ENCODE data around the gene CNIH2.

DNA sequence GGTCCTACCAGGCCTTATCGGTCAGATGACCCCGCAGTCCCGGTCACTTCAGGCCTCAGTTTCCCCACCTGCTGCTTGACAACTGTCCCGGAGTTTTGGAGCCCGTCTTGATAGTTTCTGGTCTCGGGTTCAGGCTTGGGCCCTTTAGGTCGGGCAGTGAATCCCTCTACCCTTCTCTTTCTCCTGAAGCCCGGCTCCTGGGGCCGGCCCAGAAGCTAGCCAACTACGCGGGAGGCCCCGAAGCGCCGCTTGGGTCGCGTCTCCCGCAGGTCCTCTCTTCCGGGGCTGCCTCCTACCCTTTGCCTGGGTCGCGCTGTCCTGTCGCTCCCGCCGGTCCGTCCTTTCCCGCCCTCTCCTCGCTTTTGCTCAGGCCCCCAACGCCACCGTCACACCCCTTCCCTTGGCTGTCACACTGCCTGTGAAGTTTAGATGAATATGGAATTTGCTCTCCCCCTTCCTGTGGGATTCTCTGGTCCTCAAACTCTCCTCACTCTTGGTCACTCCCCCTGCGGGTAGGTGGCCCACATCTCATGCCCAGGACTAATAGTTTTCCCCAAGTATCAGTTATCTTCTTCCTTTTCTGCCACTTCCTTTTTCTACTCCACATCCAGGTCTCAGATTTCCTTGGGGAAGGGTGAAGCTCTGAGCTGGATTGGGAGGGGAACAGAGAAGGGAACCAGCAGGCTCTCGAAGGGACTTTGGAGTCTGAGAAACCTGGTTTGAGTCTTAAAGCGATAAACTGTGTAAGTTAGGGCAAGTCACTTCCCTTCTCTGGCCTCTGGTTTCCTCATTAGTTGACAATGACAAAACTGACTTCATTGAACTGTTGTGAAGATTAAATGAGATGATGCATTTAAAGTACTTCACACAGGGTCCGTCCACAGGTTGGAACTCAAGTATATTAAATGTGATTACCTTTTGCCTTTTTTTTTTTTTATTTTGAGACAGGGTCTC lies 8.7 kb upstream of the CNIH2 start:
- TF ChIP-seq, protein P1, sequence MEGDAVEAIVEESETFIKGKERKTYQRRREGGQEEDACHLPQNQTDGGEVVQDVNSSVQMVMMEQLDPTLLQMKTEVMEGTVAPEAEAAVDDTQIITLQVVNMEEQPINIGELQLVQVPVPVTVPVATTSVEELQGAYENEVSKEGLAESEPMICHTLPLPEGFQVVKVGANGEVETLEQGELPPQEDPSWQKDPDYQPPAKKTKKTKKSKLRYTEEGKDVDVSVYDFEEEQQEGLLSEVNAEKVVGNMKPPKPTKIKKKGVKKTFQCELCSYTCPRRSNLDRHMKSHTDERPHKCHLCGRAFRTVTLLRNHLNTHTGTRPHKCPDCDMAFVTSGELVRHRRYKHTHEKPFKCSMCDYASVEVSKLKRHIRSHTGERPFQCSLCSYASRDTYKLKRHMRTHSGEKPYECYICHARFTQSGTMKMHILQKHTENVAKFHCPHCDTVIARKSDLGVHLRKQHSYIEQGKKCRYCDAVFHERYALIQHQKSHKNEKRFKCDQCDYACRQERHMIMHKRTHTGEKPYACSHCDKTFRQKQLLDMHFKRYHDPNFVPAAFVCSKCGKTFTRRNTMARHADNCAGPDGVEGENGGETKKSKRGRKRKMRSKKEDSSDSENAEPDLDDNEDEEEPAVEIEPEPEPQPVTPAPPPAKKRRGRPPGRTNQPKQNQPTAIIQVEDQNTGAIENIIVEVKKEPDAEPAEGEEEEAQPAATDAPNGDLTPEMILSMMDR (IDR thresholded peaks at IDR 0.05) = peak in 1 of 3 experiments; percentile 7
- TF ChIP-seq POLR2A (IDR thresholded peaks at IDR 0.05) = no peak
